Measurements from ENCODE around the gene ATP6V0B. TPM values are rescaled to one million over a fixed set of nuclear protein-coding genes. Genes with fewer than 3 reads are reported as not detected.
A peak's percentile ranks its signal among the peaks of the same experiment; 100 is the strongest.

ATP6V0B gene
- total and polyA plus RNA-seq, 9 of the 15 experiments (the other 6 are each of a cell fraction or from before 2014, with no cell fraction given) = 137 to 328 (median 220) TPM

GRCh38 chr1:43946236-43947060, 28.3 kb upstream of the ATP6V0B start, which contains the start of gene IPO13 (continued):
- no peak for TF ChIP-seq HINFP (tag; conservative IDR thresholded peaks at IDR 0.05; ENCODE audit: low read depth)
- peak; percentile 89 for TF ChIP-seq HDAC2 (IDR thresholded peaks at IDR 0.05)
- no peak for TF ChIP-seq ASH1L (IDR thresholded peaks at IDR 0.05; ENCODE audit: borderline replicate concordance, low read depth, partially characterized antibody)
- TF ChIP-seq ZBTB1 (CRISPR knock-in tag; IDR thresholded peaks at IDR 0.05; ENCODE audit: borderline replicate concordance, low read depth) = peak; percentile 10; the same call in 1 of the 2 replicates
- peak; percentile 82 for TF ChIP-seq ESRRA (IDR thresholded peaks at IDR 0.05; ENCODE audit: borderline replicate concordance, low read depth)
- peak; percentile 94 for TF ChIP-seq FUS (optimal IDR thresholded peaks at IDR 0.05; ENCODE audit: low read depth, low read length)
- no peak for TF ChIP-seq DEAF1 (CRISPR knock-in tag; IDR thresholded peaks at IDR 0.05)
- TF ChIP-seq FOSL1 (tag; conservative IDR thresholded peaks at IDR 0.05) = peak; percentile 54
- TF ChIP-seq ZFX (CRISPR knock-in tag; IDR thresholded peaks at IDR 0.05) = peak; percentile 98
- peak; percentile 92 for TF ChIP-seq CBX1 (IDR thresholded peaks at IDR 0.05; ENCODE audit: low read depth)
- no peak for TF ChIP-seq GTF2A2 (tag; IDR thresholded peaks at IDR 0.05)
- TF ChIP-seq NFYB (IDR thresholded peaks at IDR 0.05; ENCODE audit: extremely low read depth, insufficient read length) = no peak
- no peak for TF ChIP-seq SFPQ (IDR thresholded peaks at IDR 0.05; ENCODE audit: low read depth, low read length)
- 0 out of 2 replicates have a peak, but pooled peaks have one; percentile 76 for TF ChIP-seq ZNF232 (CRISPR knock-in tag; IDR thresholded peaks at IDR 0.05)
- peak; percentile 96 for TF ChIP-seq L3MBTL2 (IDR thresholded peaks at IDR 0.05)
- peak; percentile 91 to 96 for TF ChIP-seq AFF1 (IDR thresholded peaks at IDR 0.05; ENCODE audit: low read depth in 1 of 2, partially characterized antibody in 2 of 2)

Data from K562 (cell line).